HG03039 (cell line): ENCODE data around the gene KDM4E.
"Not testable (repeated sequence)": the region's sequence is repeated elsewhere in the genome, so short reads cannot be mapped to it uniquely, and the experiment has no call there.

Experiments
- ATAC-seq: cut with Tn5 transposase; IDR thresholded peaks from one replicate; pipeline ENCODE4 v1.9.1; 2021; ENCODE audit warnings: mild to moderate bottlenecking, moderate library complexity; ENCODE audit not compliant: unreplicated experiment

The KDM4E gene

GRCh38 chr11:95049122-95049521 lies 24.1 kb downstream of the KDM4E start, which contains the start of gene KDM4F:
TSS of gene KDM4F (plus strand) at chr11:95049422.
- ATAC-seq = not testable (repeated sequence)

- ATAC-seq = no peak
These were observed 25.6 kb downstream of the KDM4E start for GRCh38 chr11:95050595-95051202.

- no peak for ATAC-seq
These were observed 29.3 kb downstream of the KDM4E start for GRCh38 chr11:95054356-95054755.

- ATAC-seq = peak; percentile 92
These were observed 30.3 kb downstream of the KDM4E start for GRCh38 chr11:95055283-95055897.

GRCh38 chr11:95057959-95058358 lies 32.9 kb downstream of the KDM4E start:
- no peak for ATAC-seq

GRCh38 chr11:95058621-95059020 lies 33.6 kb downstream of the KDM4E start:
- no peak for ATAC-seq

- ATAC-seq = no peak
These were observed 34.0 kb downstream of the KDM4E start for GRCh38 chr11:95059046-95059445.

- ATAC-seq = no peak
These were observed 40.3 kb downstream of the KDM4E start for GRCh38 chr11:95065336-95065735.

GRCh38 chr11:95066716-95067038 lies 41.6 kb downstream of the KDM4E start, which contains the start of gene SRSF8:
TSS of gene SRSF8 (plus strand) at chr11:95066919. CDS start at chr11:95067227, 308 bp downstream.
- ATAC-seq = peak; percentile 37

- ATAC-seq = peak; percentile 53
These were observed 42.2 kb downstream of the KDM4E start for GRCh38 chr11:95067039-95067840.

- no peak for ATAC-seq
These were observed 42.8 kb downstream of the KDM4E start for GRCh38 chr11:95067841-95068219.

- peak; percentile 54 for ATAC-seq
These were observed 43.5 kb downstream of the KDM4E start for GRCh38 chr11:95068549-95068948.

GRCh38 chr11:95070471-95070870 lies 45.4 kb downstream of the KDM4E start:
- ATAC-seq = no peak

GRCh38 chr11:95072948-95073347 lies 47.9 kb downstream of the KDM4E start:
- ATAC-seq = no peak

- no peak for ATAC-seq
These were observed 49.9 kb downstream of the KDM4E start for GRCh38 chr11:95074792-95075563.

- no peak for ATAC-seq
These were observed 51.4 kb downstream of the KDM4E start for GRCh38 chr11:95076416-95076815.

- no peak for ATAC-seq
These were observed 51.9 kb downstream of the KDM4E start for GRCh38 chr11:95076981-95077380.
